Epithelial cell of esophagus (primary cell): ENCODE results near the gene NOTUM.

ENCODE experiments used
- DNase-seq: peaks from one replicate; pipeline ENCODE4 v3.0.0; 2010; ENCODE audit warnings: low read depth
- H3K4me3 ChIP-seq: 2 replicates; pipeline ENCODE4 v1.5.1; 2011; ENCODE audit warnings: mild to moderate bottlenecking, low read length, control low read depth
- CTCF ChIP-seq: IDR thresholded peaks from 2 replicates; pipeline ENCODE4 v1.5.1; 2011; ENCODE audit warnings: low read depth, mild to moderate bottlenecking, low read length, control low read depth, inconsistent platforms; ENCODE audit not compliant: insufficient read depth; ENCODE audit errors: missing control alignments

Gene NOTUM

GRCh38 chr17:81996232-81996756, 35.3 kb upstream of the NOTUM start:
- H3K4me3 ChIP-seq: no peak overlapping the region
- TF ChIP-seq CTCF: no peak
- no peak for DNase-seq

- no peak overlapping the region for H3K4me3 ChIP-seq
- no peak for TF ChIP-seq CTCF
- DNase-seq: no peak
These were observed 34.7 kb upstream of the NOTUM start for GRCh38 chr17:81995463-81996231.

DNA sequence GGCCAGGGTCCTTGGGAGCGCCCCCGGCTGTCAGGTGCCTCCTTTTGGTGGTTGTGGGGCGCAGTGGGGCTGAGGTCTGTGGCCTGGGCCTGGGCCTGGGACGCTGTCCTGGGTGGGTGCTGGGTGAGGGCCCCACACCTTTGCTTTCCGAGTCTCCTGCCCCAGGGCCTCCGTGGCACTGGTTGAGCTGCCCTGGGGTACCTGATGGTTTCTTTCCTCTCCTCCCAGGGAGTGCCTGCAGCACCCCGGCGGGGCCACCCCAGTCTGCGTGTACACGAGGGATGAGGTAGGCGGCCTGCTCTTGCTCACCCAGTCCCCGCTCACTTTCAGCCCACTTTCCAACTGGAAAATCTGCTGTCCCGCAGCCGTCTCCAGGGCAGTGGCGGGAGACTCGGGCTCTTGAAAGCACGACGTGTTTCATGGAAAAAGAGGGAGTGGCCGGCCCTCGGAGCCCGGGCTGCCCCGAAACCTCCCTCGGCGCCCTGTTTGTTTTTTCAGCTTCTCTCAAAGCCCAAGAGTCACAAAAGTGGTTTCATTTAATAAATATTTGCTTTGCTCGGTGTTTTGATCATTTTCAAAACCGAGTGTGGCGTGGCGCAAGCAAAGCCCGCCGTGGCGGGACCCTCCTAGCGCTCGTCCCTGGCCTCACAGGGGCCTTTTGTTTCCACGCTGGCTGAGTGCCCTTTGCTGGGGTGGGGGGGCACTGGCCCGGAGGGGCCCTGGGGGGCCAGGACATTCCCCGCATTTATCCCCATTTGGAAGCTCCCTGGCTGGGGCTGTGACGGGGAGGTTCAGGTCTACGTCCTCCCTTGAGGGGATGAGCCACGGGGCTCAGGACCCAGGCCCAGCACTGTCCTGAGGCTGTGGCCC, 33.8 kb upstream of the NOTUM start:
- DNase-seq: no peak
- H3K4me3 ChIP-seq: no peak overlapping the region
- no peak for TF ChIP-seq CTCF

GRCh38 chr17:81993729-81994592, 33.0 kb upstream of the NOTUM start:
- H3K4me3 ChIP-seq: no peak overlapping the region
- TF ChIP-seq CTCF: no peak
- no peak for DNase-seq

DNA sequence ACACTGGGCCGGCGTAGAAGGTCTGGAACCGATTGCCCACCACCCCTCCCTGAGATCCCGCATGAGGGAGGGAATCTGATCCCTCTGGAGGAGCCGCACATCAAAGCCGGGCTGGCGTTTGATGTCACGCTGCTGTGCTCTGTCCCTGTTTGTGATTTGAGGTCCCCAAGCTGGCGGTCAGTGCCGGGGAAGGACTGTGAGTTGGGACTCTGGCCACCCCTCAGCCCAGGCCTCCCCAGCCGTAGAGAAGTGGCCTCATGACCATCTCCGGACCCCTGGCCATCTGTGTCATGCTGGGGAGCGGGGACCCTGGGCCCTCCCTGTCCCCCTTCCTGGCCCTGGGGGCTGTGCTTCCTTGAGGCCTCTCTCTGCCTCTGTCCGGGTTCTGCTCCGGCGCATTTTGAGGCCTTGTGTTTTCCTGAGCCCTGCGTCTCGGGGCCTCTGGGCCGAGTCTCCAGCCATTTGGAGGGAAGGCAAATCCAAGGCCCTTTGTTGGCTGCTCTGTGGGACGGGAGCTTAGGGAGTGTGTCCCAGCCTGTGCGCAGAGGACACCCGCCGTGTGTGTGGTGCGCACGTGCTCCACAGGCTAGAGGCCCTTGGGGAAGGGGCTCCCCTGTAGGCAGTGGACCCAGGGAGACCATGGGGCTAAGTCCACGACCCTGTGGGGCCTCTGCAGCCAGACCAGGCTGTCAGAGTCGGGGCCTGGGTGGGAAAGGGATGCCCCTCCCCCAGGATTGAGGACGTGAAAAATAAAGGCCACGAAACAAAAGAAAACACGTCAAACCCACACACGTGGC, 31.5 kb upstream of the NOTUM start:
- no peak overlapping the region for H3K4me3 ChIP-seq
- no peak for DNase-seq
- TF ChIP-seq CTCF: no peak
